GM15510 (cell line): Measurements from ENCODE around the gene LINGO3.
A peak's percentile ranks its signal among the peaks of the same experiment; 100 is the strongest.

Experiments used
- POLR2A ChIP-seq: IDR thresholded peaks from 3 replicates; pipeline ENCODE4 v1.6.1; 2011; ENCODE audit warnings: borderline replicate concordance; ENCODE audit not compliant: insufficient read length; ENCODE audit errors: extremely low read depth

The LINGO3 gene

DNA sequence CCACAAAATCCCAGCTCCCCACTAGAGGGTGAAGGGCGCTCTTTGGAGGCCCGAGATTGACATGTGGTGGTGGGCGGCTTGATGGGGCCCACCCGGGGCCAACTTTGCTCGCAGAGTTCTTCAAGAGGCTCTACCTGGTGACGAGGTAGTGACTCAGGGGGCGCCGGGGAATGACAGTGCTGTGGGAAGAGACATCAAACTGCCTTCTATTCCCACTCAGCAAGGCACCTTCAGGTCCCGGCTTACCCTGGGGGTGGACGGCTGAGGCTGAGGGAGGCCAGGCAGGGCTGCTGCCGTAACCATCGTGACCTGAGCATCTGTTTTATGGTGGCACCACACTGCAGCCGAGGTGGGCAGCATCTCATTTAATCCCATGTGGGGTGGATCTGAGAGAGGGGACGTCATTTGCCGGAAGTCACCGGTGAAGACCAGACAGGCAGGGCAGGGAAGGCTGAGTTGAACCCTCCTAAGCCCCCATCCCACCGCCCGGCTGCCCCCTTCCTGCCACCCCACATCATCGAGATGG, 1.6 kb downstream of the LINGO3 start:
- no peak for TF ChIP-seq POLR2A

DNA sequence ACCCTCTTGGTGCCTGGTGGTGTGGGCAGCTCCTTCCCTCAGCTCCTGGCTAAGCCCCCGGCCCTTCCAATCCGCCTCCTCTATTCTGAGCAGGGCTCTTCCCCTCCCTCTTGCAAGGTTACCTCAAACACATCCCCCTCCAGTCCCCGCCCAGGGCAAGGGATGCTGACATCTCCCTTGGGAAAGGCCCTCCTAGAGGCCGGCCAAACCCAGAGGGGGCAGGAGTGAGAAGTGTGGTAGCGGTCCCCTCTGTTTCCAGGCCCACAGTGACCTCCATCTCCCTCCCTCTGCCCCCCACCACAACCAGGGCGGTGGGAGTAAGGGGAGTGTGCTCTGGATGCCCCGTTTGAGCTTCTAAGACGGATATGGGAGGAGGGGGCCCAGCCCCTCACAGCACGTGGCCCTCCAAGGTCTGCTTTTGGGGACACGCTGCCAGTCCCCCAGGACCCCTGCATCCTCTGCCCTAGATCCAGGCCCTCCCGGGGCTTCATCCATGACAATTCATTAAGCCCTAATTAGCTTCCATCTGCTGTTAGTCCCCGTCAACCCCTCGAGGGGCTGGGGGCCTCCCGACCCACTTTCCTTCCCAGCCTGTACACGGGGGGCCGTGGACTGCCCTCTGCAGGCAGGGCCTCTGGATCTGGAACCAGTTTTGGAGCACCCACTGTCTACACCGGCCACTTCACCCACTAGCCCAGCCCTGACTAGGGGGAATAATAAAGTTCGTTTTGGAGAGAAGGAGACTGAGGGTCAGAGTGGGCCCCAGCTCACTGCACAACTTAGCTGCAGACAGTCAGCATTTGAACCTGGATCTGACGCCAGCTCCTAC, 2.3 kb downstream of the LINGO3 start:
- TF ChIP-seq POLR2A = no peak

GRCh38 chr19:2303211-2303798, 4.6 kb downstream of the LINGO3 start:
- TF ChIP-seq POLR2A = no peak

GRCh38 chr19:2302319-2303210, 5.4 kb downstream of the LINGO3 start:
- no peak for TF ChIP-seq POLR2A

DNA sequence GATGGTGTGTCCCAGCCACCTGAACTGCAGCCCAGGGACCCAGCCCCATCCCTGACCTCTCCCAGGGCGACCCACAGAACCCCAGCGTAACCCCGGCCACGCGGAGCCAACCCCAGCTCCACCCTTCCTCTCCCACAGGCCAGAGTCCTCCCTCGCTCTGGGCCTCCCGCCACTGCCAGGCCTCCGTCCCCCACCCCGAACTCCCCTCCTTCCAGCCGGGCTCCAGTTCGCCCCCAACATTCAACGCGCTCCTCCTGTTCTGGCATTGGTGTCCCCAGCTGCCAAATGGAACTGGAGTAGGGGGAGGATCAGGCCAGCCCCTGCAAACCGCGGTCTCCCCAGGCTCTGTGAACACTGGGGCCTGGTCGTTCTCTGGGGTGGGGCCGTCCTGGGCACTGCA, 7.4 kb downstream of the LINGO3 start:
- no peak for TF ChIP-seq POLR2A

- TF ChIP-seq POLR2A = no peak
These were observed 11.8 kb downstream of the LINGO3 start for GRCh38 chr19:2296141-2296540.

GRCh38 chr19:2294687-2295335, 13.1 kb downstream of the LINGO3 start:
- no peak for TF ChIP-seq POLR2A

- no peak for TF ChIP-seq POLR2A
These were observed 16.7 kb downstream of the LINGO3 start for GRCh38 chr19:2291185-2291751.

GRCh38 chr19:2290441-2291184, 17.3 kb downstream of the LINGO3 start:
- TF ChIP-seq POLR2A = no peak

DNA sequence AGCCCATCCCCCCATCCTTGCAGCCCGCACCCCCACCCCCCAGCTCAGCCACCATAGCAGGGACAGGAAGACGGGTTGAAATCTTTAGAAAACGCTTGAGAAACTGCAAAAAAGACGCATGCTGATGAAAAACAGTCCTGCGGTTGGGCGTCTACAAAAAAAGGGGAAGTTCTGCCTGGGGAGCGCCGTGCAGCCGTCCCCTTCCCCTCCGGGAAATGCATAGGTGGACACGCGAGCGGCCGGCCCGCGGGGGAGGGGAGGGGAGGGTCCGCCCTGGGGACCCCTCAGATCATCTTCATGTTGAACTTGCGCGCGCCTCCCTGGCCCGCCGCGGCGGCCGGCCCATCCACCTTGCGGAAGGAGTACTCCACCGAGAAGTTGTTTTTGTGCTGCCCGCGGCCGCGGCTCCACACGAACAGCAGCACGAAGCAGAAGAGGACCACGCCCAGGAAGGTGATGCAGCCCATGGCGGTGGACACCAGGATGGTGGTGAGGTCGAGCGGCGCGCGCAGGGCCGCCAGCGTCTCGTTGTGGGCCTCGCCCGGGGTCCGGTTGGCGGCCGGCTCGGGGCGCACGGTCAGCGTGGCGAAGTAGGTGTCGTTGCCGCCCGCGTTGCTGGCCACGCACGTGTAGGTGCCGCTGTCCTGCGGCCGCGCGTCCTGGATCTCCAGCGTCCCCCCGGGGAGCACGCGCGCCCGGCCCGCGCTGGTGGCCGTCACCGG, 18.1 kb downstream of the LINGO3 start:
- peak; percentile 25 for TF ChIP-seq POLR2A

DNA sequence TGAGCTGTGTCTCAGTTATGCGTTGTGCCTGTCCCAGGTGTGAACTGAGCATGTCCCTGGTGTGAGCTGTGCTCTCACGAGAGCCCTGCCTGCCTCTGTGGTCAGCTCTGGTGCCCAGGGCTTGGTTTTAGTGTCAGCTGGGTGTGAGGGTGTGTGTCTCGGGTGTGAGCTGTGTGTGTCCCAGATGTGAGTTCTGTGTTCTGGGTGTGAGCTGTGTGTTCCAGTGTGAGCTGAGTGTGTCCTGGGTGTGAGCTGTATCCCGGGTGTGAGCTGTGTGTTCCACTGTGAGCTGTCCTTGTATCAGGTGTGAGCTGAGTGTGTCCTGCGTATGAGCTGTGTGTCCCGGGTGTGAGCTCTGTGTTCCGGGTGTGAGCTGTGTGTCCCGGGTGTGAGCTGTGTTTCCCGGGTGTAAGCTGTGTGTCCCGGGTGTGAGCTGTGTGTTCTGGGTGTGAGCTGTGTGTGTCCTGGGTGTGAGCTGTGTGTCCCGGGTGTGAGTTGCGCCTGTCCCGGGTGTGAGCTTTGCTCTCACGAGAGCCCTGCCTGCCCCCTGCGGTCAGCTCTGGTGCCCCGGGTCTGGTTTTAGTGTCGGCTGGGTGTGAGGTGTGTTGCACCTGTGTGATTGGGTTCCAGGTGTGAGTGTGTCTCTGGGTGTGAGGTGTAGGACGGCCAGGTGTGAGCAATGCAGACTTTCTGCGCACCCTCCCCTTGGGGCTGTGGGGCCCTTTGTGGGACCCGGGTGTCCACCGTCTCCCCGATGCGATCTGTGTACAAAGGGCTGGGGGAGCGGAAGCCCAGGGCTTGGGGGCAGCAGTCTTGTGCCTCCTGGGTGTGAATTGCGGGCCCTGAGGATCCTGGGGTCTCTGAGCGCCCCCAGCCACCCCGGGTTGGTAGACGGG, 18.9 kb downstream of the LINGO3 start:
- no peak for TF ChIP-seq POLR2A

GRCh38 chr19:2288338-2288817, 19.6 kb downstream of the LINGO3 start:
- TF ChIP-seq POLR2A = no peak
